H9 (cell line): Measurements from ENCODE around the gene WDR43. TPM values are rescaled to one million over a fixed set of nuclear protein-coding genes. Genes with fewer than 3 reads are reported as not detected.
A peak's percentile ranks its signal among the peaks of the same experiment; 100 is the strongest.

Experiments used
- DNase-seq: peaks from one replicate; pipeline ENCODE4 v3.0.0-alpha.2; 2017
- H2AFZ ChIP-seq: one replicate; pipeline ENCODE4 v1.6.1; 2013; ENCODE audit warnings: mild to moderate bottlenecking, low read length, control low read depth, moderate library complexity
- H2AK5ac ChIP-seq: 2 replicates; pipeline ENCODE4 v1.6.1; 2013; ENCODE audit warnings: low read length, control low read depth, mixed read lengths; ENCODE audit not compliant: insufficient read length
- H2BK120ac ChIP-seq: one replicate; pipeline ENCODE4 v1.6.1; 2013; ENCODE audit warnings: low read depth, mild to moderate bottlenecking, low read length, control low read depth, inconsistent platforms; ENCODE audit not compliant: poor library complexity, severe bottlenecking
- H2BK12ac ChIP-seq: 2 replicates; pipeline ENCODE4 v1.6.1; 2013; ENCODE audit warnings: low read length, control low read depth, mixed read lengths, low read depth; ENCODE audit not compliant: insufficient read length
- H2BK15ac ChIP-seq: 2 replicates; pipeline ENCODE4 v1.6.1; 2013; ENCODE audit warnings: low read depth, low read length, control low read depth
- H2BK20ac ChIP-seq: one replicate; pipeline ENCODE4 v1.6.1; 2013; ENCODE audit warnings: low read depth, mild to moderate bottlenecking, low read length, control low read depth, inconsistent platforms; ENCODE audit not compliant: poor library complexity, severe bottlenecking
- H2BK5ac ChIP-seq: 2 replicates; pipeline ENCODE4 v1.6.1; 2013; ENCODE audit warnings: low read length, control low read depth, mixed read lengths; ENCODE audit not compliant: insufficient read length
- H3K14ac ChIP-seq: 2 replicates; pipeline ENCODE4 v1.6.1; 2013; ENCODE audit warnings: low read length, control low read depth; ENCODE audit not compliant: insufficient read depth
- H3K18ac ChIP-seq: 2 replicates; pipeline ENCODE4 v1.6.1; 2013; ENCODE audit warnings: low read depth, mild to moderate bottlenecking, mixed read lengths, low read length, control low read depth; ENCODE audit not compliant: insufficient read length
- H3K23ac ChIP-seq: 2 replicates; pipeline ENCODE4 v1.6.1; 2013; ENCODE audit warnings: low read length, control low read depth, mixed read lengths, low read depth; ENCODE audit not compliant: insufficient read length
- H3K23me2 ChIP-seq: 2 replicates; pipeline ENCODE4 v1.6.1; 2013; ENCODE audit warnings: low read depth, mild to moderate bottlenecking, mixed read lengths, low read length, control low read depth; ENCODE audit not compliant: insufficient read length, poor library complexity, severe bottlenecking
- H3K27ac ChIP-seq: 2 replicates; pipeline ENCODE4 v1.5.1; 2013; ENCODE audit warnings: low read length, control low read depth, mixed read lengths, low read depth; ENCODE audit not compliant: insufficient read length
- H3K27me3 ChIP-seq: 2 replicates; pipeline ENCODE4 v1.6.1; 2013; ENCODE audit warnings: low read length, control low read depth, inconsistent platforms; ENCODE audit not compliant: insufficient read depth
- H3K4ac ChIP-seq: 2 replicates; pipeline ENCODE4 v1.6.1; 2013; ENCODE audit warnings: low read depth, mild to moderate bottlenecking, control low read depth, inconsistent platforms, low read length, moderate library complexity
- H3K4me1 ChIP-seq: 2 replicates; pipeline ENCODE4 v1.6.1; 2013; ENCODE audit warnings: low read length, control low read depth, inconsistent platforms; ENCODE audit not compliant: insufficient read depth
- H3K4me2 ChIP-seq: 2 replicates; pipeline ENCODE4 v1.6.1; 2013; ENCODE audit warnings: low read length, control low read depth, mixed read lengths; ENCODE audit not compliant: insufficient read length, insufficient read depth
- H3K56ac ChIP-seq: 2 replicates; pipeline ENCODE4 v1.6.1; 2013; ENCODE audit warnings: low read depth, mild to moderate bottlenecking, mixed read lengths, low read length, control low read depth; ENCODE audit not compliant: insufficient read length
- H3K79me1 ChIP-seq: 2 replicates; pipeline ENCODE4 v1.6.1; 2013; ENCODE audit warnings: low read depth, mild to moderate bottlenecking, moderate library complexity, low read length, control low read depth, inconsistent platforms; ENCODE audit not compliant: insufficient read depth, poor library complexity, severe bottlenecking
- H3K79me2 ChIP-seq: 2 replicates; pipeline ENCODE4 v1.6.1; 2013; ENCODE audit warnings: low read length, control low read depth, inconsistent platforms; ENCODE audit not compliant: insufficient read depth
- H3K9ac ChIP-seq: 2 replicates; pipeline ENCODE4 v1.6.1; 2013; ENCODE audit warnings: low read length, control low read depth, mixed read lengths; ENCODE audit not compliant: insufficient read length; ENCODE audit errors: extremely low read depth
- H3K9me3 ChIP-seq: one replicate; pipeline ENCODE4 v1.6.1; 2013; ENCODE audit warnings: low read depth, low read length, inconsistent platforms; ENCODE audit not compliant: control insufficient read depth
- H3T11ph ChIP-seq: one replicate; pipeline ENCODE4 v1.6.1; 2013; ENCODE audit warnings: mild to moderate bottlenecking, low read length, control low read depth, inconsistent platforms
- H4K20me1 ChIP-seq: one replicate; pipeline ENCODE4 v1.6.1; 2013; ENCODE audit not compliant: control insufficient read depth, insufficient read length, insufficient read depth
- H4K5ac ChIP-seq: 2 replicates; pipeline ENCODE4 v1.6.1; 2013; ENCODE audit warnings: low read depth, mild to moderate bottlenecking, mixed read lengths, low read length, control low read depth; ENCODE audit not compliant: insufficient read length
- H4K8ac ChIP-seq: replicated peaks from 2 replicates; pipeline ENCODE4 v1.6.1; 2013; ENCODE audit warnings: low read length, control low read depth, mixed read lengths, low read depth; ENCODE audit not compliant: insufficient read length
- H4K91ac ChIP-seq: 2 replicates; pipeline ENCODE4 v1.6.1; 2013; ENCODE audit warnings: low read depth, mild to moderate bottlenecking, moderate library complexity, mixed read lengths, low read length, control low read depth; ENCODE audit not compliant: insufficient read length
- H3K27ac Mint-ChIP-seq, 3 experiments: 2 replicates in 2 of 3; 3 replicates in 1 of 3; pipeline ENCODE4 v1.8.0; 2020 to 2021; ENCODE audit warnings: mixed read lengths in 3 of 3, mild to moderate bottlenecking in 1 of 3, moderate library complexity in 1 of 3
- H3K27me3 Mint-ChIP-seq: 2 replicates; pipeline ENCODE4 v1.8.0; 2021; ENCODE audit warnings: low read depth, mild to moderate bottlenecking, moderate library complexity, mixed read lengths
- H3K36me3 Mint-ChIP-seq, 3 experiments: 2 replicates in 2 of 3; 3 replicates in 1 of 3; pipeline ENCODE4 v1.8.0; 2020 to 2021; ENCODE audit warnings: low read depth in 3 of 3, mixed read lengths in 3 of 3; ENCODE audit not compliant: insufficient read depth in 1 of 3
- H3K4me1 Mint-ChIP-seq, 2 experiments: 2 replicates each; pipeline ENCODE4 v1.8.0; 2020; ENCODE audit warnings: mixed read lengths in 2 of 2
- H3K4me3 Mint-ChIP-seq, 2 experiments: 2 replicates in 1 of 2; 3 replicates in 1 of 2; pipeline ENCODE4 v1.8.0; 2020 to 2021; ENCODE audit warnings: mild to moderate bottlenecking in 2 of 2, mixed read lengths in 2 of 2, moderate library complexity in 1 of 2
- H3K9me3 Mint-ChIP-seq, 2 experiments: 2 replicates in 1 of 2; 3 replicates in 1 of 2; pipeline ENCODE4 v1.8.0; 2020; ENCODE audit warnings: mild to moderate bottlenecking in 2 of 2, mixed read lengths in 2 of 2, moderate library complexity in 1 of 2
- CTCF ChIP-seq: fragments of 200-600 bp; sonication (generic); conservative IDR thresholded peaks from 3 replicates; pipeline ENCODE4 v1.8.0; 2021; ENCODE audit warnings: antibody characterized with exemption, mild to moderate bottlenecking
- WGBS: extraction: QIAGEN DNeasy Blood & Tissue Kit; methylation state at CpG from one replicate; pipeline ENCODE4 v1.1.7; 2013; ENCODE audit warnings: missing lambda C conversion rate, low lambda C conversion rate, mixed read lengths; ENCODE audit not compliant: insufficient read length; ENCODE audit errors: extremely low coverage; 5-methylcytosine and 5-hydroxymethylcytosine counted together
- total RNA-seq: library from RNA; stranded (reverse); gene quantifications from 2 replicates; pipeline ENCODE4 v1.2.1, GENCODE V29; 2021

Gene WDR43
- total RNA-seq, 1 experiment from 2014 or later: 186 TPM

- TF ChIP-seq CTCF: no peak
- Mint-ChIP-seq H3K27ac (peak overlapping the region in 1 of 3 experiments; percentile 17; a peak in 2 of 7 replicates), H3K4me1 (peaks cover 18 to 20% of the 10 kb centered on the region in 2 experiments), H3K4me3 (no peak overlapping the region), H3K36me3 (peaks cover 41 to 56% (median 51%) of the 10 kb centered on the region in 3 experiments), H3K9me3 (peaks cover 17 to 26% of the 10 kb centered on the region in 2 experiments), H3K27me3 (no peaks in the 10 kb centered on the region)
- no peak overlapping the region for H2BK12ac ChIP-seq
- H3K56ac ChIP-seq: no peak overlapping the region
- no peak overlapping the region for H2BK15ac ChIP-seq
- no peaks in the 10 kb centered on the region for H3K23me2 ChIP-seq
- H2BK120ac ChIP-seq: no peak overlapping the region
- no peaks in the 10 kb centered on the region for H3K27me3 ChIP-seq
- DNase-seq: peak; percentile 39
- H3T11ph ChIP-seq: no peak overlapping the region
- no peak overlapping the region for H4K91ac ChIP-seq
- H2AK5ac ChIP-seq: no peak overlapping the region
- no peak overlapping the region for H3K4ac ChIP-seq
- H3K4me2 ChIP-seq: no peak overlapping the region
- no peak overlapping the region for H2BK20ac ChIP-seq
- H4K5ac ChIP-seq: no peak overlapping the region
- no peaks in the 10 kb centered on the region for H3K79me2 ChIP-seq
- H3K4me1 ChIP-seq: peaks cover 6% of the 10 kb centered on the region; the same call in 1 of the 2 replicates
- no peak overlapping the region for H3K23ac ChIP-seq
- peaks cover 9% of the 10 kb centered on the region for H3K9me3 ChIP-seq
- no peak overlapping the region for H2BK5ac ChIP-seq
- H3K79me1 ChIP-seq: no peaks in the 10 kb centered on the region
- no peak overlapping the region for H3K9ac ChIP-seq
- no peak overlapping the region for H3K14ac ChIP-seq
- no peaks in the 10 kb centered on the region for H4K20me1 ChIP-seq
- H4K8ac ChIP-seq: no peak overlapping the region
- no peak overlapping the region for H2AFZ ChIP-seq
- H3K18ac ChIP-seq: no peak overlapping the region
- no peak overlapping the region for H3K27ac ChIP-seq
- no CpG with 5 or more reads among the region's 11 CpGs for WGBS
Measured at GRCh38 chr2:28949617-28950305, 55.3 kb downstream of the WDR43 start.
